ENCODE results near the gene INTU.

Gene INTU

GRCh38 chr4:127616898-127617297 lies 15.9 kb upstream of the INTU start:
- Histone ChIP-seq H3K4me3 (ENCODE audit: extremely low read depth, insufficient read depth, low read length, poor library complexity, severe bottlenecking) (no peak overlapping the region), H3K4me1 (ENCODE audit: control insufficient read depth, insufficient read depth, low read length, poor library complexity, severe bottlenecking) (no peaks in the 10 kb centered on the region), H3K9me3 (ENCODE audit: control insufficient read depth, low read length) (no peaks in the 10 kb centered on the region), H3K36me3 (ENCODE audit: control insufficient read depth, insufficient read depth, low read length) (no peaks in the 10 kb centered on the region), H3K27ac (ENCODE audit: low read depth, low read length, severe bottlenecking) (no peak overlapping the region)
- 86% methylated on average over 1 to 2 of the region's 2 CpGs for WGBS, 2 experiments (ENCODE audit: insufficient coverage in 2 of 2)

DNA sequence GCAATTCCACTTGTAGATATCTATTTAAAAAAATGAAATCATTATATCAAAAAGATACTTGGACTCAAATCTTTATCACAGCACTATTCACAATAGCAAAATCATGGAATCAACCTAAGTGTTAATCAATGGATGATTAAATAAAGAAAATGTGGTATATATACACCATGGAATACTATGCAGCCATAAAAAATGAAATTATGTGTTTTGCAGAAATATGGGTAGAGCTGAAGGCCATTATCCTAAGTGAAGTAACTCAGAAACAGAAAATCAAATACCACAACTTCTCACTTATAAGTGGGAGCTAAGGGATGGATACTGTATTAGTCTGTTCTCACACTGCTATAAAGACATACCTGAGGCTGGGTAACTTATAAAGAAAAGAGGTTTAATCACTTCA lies 14.3 kb upstream of the INTU start:
- H3K27ac ChIP-seq (ENCODE audit: low read depth, low read length, severe bottlenecking), result no peak overlapping the region
- H3K9me3 ChIP-seq (ENCODE audit: control insufficient read depth, low read length), result no peaks in the 10 kb centered on the region
- H3K4me1 ChIP-seq (ENCODE audit: control insufficient read depth, insufficient read depth, low read length, poor library complexity, severe bottlenecking), result no peaks in the 10 kb centered on the region
- H3K4me3 ChIP-seq (ENCODE audit: extremely low read depth, insufficient read depth, low read length, poor library complexity, severe bottlenecking), result no peak overlapping the region
- H3K36me3 ChIP-seq (ENCODE audit: control insufficient read depth, insufficient read depth, low read length), result no peaks in the 10 kb centered on the region

GRCh38 chr4:127622621-127622920 lies 10.2 kb upstream of the INTU start:
- 20 to 30% methylated on average over 2 to 9 of the region's 12 CpGs for WGBS, 2 experiments (ENCODE audit: insufficient coverage in 2 of 2)
- no peaks in the 10 kb centered on the region for H3K36me3 ChIP-seq (ENCODE audit: control insufficient read depth, insufficient read depth, low read length)
- no peak overlapping the region for H3K27ac ChIP-seq (ENCODE audit: low read depth, low read length, severe bottlenecking)
- H3K4me1 ChIP-seq (ENCODE audit: control insufficient read depth, insufficient read depth, low read length, poor library complexity, severe bottlenecking), result no peaks in the 10 kb centered on the region
- H3K4me3 ChIP-seq (ENCODE audit: extremely low read depth, insufficient read depth, low read length, poor library complexity, severe bottlenecking), result peak overlapping the region; percentile 38
- no peaks in the 10 kb centered on the region for H3K9me3 ChIP-seq (ENCODE audit: control insufficient read depth, low read length)

GRCh38 chr4:127622921-127623796 lies 9.6 kb upstream of the INTU start:
- WGBS, 2 experiments (ENCODE audit: insufficient coverage in 2 of 2), result 6 to 15% methylated on average over 43 to 53 of the region's 81 CpGs
- Histone ChIP-seq H3K36me3 (ENCODE audit: control insufficient read depth, insufficient read depth, low read length) (no peaks in the 10 kb centered on the region), H3K27ac (ENCODE audit: low read depth, low read length, severe bottlenecking) (no peak overlapping the region), H3K9me3 (ENCODE audit: control insufficient read depth, low read length) (no peaks in the 10 kb centered on the region), H3K4me1 (ENCODE audit: control insufficient read depth, insufficient read depth, low read length, poor library complexity, severe bottlenecking) (no peaks in the 10 kb centered on the region), H3K4me3 (ENCODE audit: extremely low read depth, insufficient read depth, low read length, poor library complexity, severe bottlenecking) (peak overlapping the region; percentile 38)

DNA sequence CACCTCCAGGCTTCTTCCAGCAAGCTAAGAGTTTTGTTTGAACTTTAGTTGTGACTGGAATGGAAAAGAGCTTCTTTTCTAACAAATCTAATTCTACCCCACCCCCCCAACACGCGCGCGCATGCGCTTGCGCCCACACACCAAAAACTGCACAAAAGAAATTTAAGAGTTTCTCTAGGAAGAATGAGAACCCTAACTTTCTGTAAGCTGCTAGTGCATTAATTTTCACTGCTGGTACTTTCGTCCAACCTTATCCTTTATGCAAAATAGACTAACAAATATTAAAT lies 9.0 kb upstream of the INTU start:
- no peaks in the 10 kb centered on the region for H3K4me1 ChIP-seq (ENCODE audit: control insufficient read depth, insufficient read depth, low read length, poor library complexity, severe bottlenecking)
- WGBS, 2 experiments (ENCODE audit: insufficient coverage in 2 of 2), result no CpG with 5 or more reads among the region's 7 CpGs
- H3K27ac ChIP-seq (ENCODE audit: low read depth, low read length, severe bottlenecking), result no peak overlapping the region
- H3K36me3 ChIP-seq (ENCODE audit: control insufficient read depth, insufficient read depth, low read length), result no peaks in the 10 kb centered on the region
- H3K4me3 ChIP-seq (ENCODE audit: extremely low read depth, insufficient read depth, low read length, poor library complexity, severe bottlenecking), result peak overlapping the region; percentile 38
- no peaks in the 10 kb centered on the region for H3K9me3 ChIP-seq (ENCODE audit: control insufficient read depth, low read length)

- no peak overlapping the region for H3K27ac ChIP-seq (ENCODE audit: low read depth, low read length, severe bottlenecking)
- no peaks in the 10 kb centered on the region for H3K9me3 ChIP-seq (ENCODE audit: control insufficient read depth, low read length)
- WGBS, 2 experiments (ENCODE audit: insufficient coverage in 2 of 2), result 75 to 80% methylated on average over 1 to 4 of the region's 8 CpGs
- no peaks in the 10 kb centered on the region for H3K36me3 ChIP-seq (ENCODE audit: control insufficient read depth, insufficient read depth, low read length)
- no peak overlapping the region for H3K4me3 ChIP-seq (ENCODE audit: extremely low read depth, insufficient read depth, low read length, poor library complexity, severe bottlenecking)
- H3K4me1 ChIP-seq (ENCODE audit: control insufficient read depth, insufficient read depth, low read length, poor library complexity, severe bottlenecking), result no peaks in the 10 kb centered on the region
Observed at GRCh38 chr4:127624173-127624572, 8.6 kb upstream of the INTU start.

- 80 to 81% methylated on average over 3 of the region's 3 CpGs for WGBS, 2 experiments (ENCODE audit: insufficient coverage in 2 of 2)
Observed at GRCh38 chr4:127629371-127629770, 3.4 kb upstream of the INTU start.

DNA sequence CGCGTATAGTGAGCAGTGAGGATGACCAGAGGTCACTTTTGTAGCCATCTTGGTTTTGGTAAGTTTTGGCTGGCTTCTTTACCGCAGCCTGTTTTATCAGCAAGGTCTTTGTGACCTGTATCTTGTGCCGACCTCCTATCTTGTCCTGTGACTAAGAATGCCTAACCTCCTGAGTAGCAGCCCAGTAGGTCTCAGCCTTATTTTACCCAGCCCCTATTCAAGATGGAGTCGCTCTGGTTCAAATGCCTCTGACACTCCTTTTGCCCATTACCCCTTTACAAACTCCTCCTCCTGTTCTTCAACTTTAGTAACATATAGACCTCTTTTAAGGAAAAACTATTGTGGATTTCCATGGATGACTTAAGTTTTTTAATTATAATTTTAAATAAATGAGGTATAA lies 2.6 kb upstream of the INTU start:
- H3K4me1 ChIP-seq (ENCODE audit: control insufficient read depth, insufficient read depth, low read length, poor library complexity, severe bottlenecking), result peaks cover 4% of the 10 kb centered on the region
- no peaks in the 10 kb centered on the region for H3K36me3 ChIP-seq (ENCODE audit: control insufficient read depth, insufficient read depth, low read length)
- no peak overlapping the region for H3K27ac ChIP-seq (ENCODE audit: low read depth, low read length, severe bottlenecking)
- H3K9me3 ChIP-seq (ENCODE audit: control insufficient read depth, low read length), result no peaks in the 10 kb centered on the region
- WGBS, 2 experiments (ENCODE audit: insufficient coverage in 2 of 2), result 67 to 100% methylated on average over 1 of the region's 5 CpGs
- H3K4me3 ChIP-seq (ENCODE audit: extremely low read depth, insufficient read depth, low read length, poor library complexity, severe bottlenecking), result no peak overlapping the region

More at GRCh38 chr4:127629371-127629770, 3.4 kb upstream of the INTU start:
- Histone ChIP-seq H3K27ac (ENCODE audit: low read depth, low read length, severe bottlenecking) (no peak overlapping the region), H3K4me3 (ENCODE audit: extremely low read depth, insufficient read depth, low read length, poor library complexity, severe bottlenecking) (no peak overlapping the region), H3K4me1 (ENCODE audit: control insufficient read depth, insufficient read depth, low read length, poor library complexity, severe bottlenecking) (no peaks in the 10 kb centered on the region), H3K36me3 (ENCODE audit: control insufficient read depth, insufficient read depth, low read length) (no peaks in the 10 kb centered on the region), H3K9me3 (ENCODE audit: control insufficient read depth, low read length) (no peaks in the 10 kb centered on the region)

DNA sequence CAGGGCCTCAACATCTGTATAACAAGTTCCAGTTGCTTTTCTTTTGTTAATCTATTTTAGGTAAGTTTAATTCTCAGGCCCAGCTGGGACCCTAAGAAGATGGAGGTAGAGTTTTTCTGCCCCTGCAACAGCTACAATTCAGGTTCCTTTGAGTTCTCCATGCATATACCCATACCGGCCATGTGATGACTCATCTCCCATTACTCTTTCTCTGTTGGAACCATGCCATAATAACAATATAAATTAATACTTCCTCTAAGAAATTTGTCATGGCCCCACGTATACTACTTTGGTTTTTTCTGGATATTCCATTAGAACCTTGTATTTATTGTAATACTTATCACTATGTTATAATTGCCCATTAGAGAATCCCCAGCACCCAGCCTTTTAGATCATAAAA lies 1.3 kb upstream of the INTU start:
- no peak overlapping the region for H3K4me3 ChIP-seq (ENCODE audit: extremely low read depth, insufficient read depth, low read length, poor library complexity, severe bottlenecking)
- WGBS, 2 experiments (ENCODE audit: insufficient coverage in 2 of 2), result 56 to 75% methylated on average over 1 of the region's 2 CpGs
- H3K4me1 ChIP-seq (ENCODE audit: control insufficient read depth, insufficient read depth, low read length, poor library complexity, severe bottlenecking), result peaks cover 4% of the 10 kb centered on the region
- H3K9me3 ChIP-seq (ENCODE audit: control insufficient read depth, low read length), result no peaks in the 10 kb centered on the region
- H3K27ac ChIP-seq (ENCODE audit: low read depth, low read length, severe bottlenecking), result no peak overlapping the region
- no peaks in the 10 kb centered on the region for H3K36me3 ChIP-seq (ENCODE audit: control insufficient read depth, insufficient read depth, low read length)

- Histone ChIP-seq H3K4me1 (ENCODE audit: control insufficient read depth, insufficient read depth, low read length, poor library complexity, severe bottlenecking) (peaks cover 4% of the 10 kb centered on the region), H3K36me3 (ENCODE audit: control insufficient read depth, insufficient read depth, low read length) (no peaks in the 10 kb centered on the region), H3K27ac (ENCODE audit: low read depth, low read length, severe bottlenecking) (no peak overlapping the region), H3K4me3 (ENCODE audit: extremely low read depth, insufficient read depth, low read length, poor library complexity, severe bottlenecking) (no peak overlapping the region), H3K9me3 (ENCODE audit: control insufficient read depth, low read length) (no peaks in the 10 kb centered on the region)
- 100% methylated on average over 1 of the region's 3 CpGs; no CpG with 5 or more reads in 1 of the 2 experiments for WGBS, 2 experiments (ENCODE audit: insufficient coverage in 2 of 2)
Observed at GRCh38 chr4:127634181-127634580, 1.4 kb downstream of the INTU start.

- H3K4me3 ChIP-seq (ENCODE audit: extremely low read depth, insufficient read depth, low read length, poor library complexity, severe bottlenecking), result no peak overlapping the region
- H3K4me1 ChIP-seq (ENCODE audit: control insufficient read depth, insufficient read depth, low read length, poor library complexity, severe bottlenecking), result no peaks in the 10 kb centered on the region
- peaks cover 11% of the 10 kb centered on the region for H3K36me3 ChIP-seq (ENCODE audit: control insufficient read depth, insufficient read depth, low read length)
- H3K9me3 ChIP-seq (ENCODE audit: control insufficient read depth, low read length), result no peaks in the 10 kb centered on the region
- WGBS, 2 experiments (ENCODE audit: insufficient coverage in 2 of 2), result 94 to 95% methylated on average over 3 of the region's 4 CpGs
- no peak overlapping the region for H3K27ac ChIP-seq (ENCODE audit: low read depth, low read length, severe bottlenecking)
Observed at GRCh38 chr4:127641524-127641923, 8.8 kb downstream of the INTU start.
